WTC11 (cell line): Measurements from ENCODE around the gene PTPRCAP. TPM values are rescaled to one million over a fixed set of nuclear protein-coding genes. Genes with fewer than 3 reads are reported as not detected.

ENCODE experiments used
- ATAC-seq: fragments of 200-7000 bp; cut with Tn5 transposase; 2 replicates; pipeline ENCODE4 v1.10.0; 2021; ENCODE audit warnings: mild to moderate bottlenecking, moderate library complexity
- CTCF ChIA-PET: fragments of 300-600 bp; sonication (Branson Sonifier 250); formaldehyde crosslinking; loops from one replicate; lab custom pipeline; 2021; ENCODE audit warnings: antibody characterized with exemption; lab: Charles Lee
- POLR2A ChIA-PET: fragments of 350-600 bp; sonication (Branson Sonifier 250); formaldehyde crosslinking; loops from one replicate; lab custom pipeline; 2021; ENCODE audit warnings: antibody characterized with exemption; lab: Charles Lee
- DNase-seq: peaks from one replicate; pipeline ENCODE4 v3.0.0; 2021; ENCODE audit warnings: low spot score
- H3K27ac Mint-ChIP-seq: 2 replicates; pipeline ENCODE4 v1.8.0; 2021; ENCODE audit warnings: mixed read lengths
- H3K27me3 Mint-ChIP-seq: 2 replicates; pipeline ENCODE4 v1.8.0; 2021; ENCODE audit warnings: low read depth, mild to moderate bottlenecking, moderate library complexity, mixed read lengths
- H3K36me3 Mint-ChIP-seq: 2 replicates; pipeline ENCODE4 v1.8.0; 2021; ENCODE audit warnings: mixed read lengths
- H3K4me1 Mint-ChIP-seq: 2 replicates; pipeline ENCODE4 v1.8.0; 2022; ENCODE audit warnings: mixed read lengths
- H3K4me3 Mint-ChIP-seq: 2 replicates; pipeline ENCODE4 v1.8.0; 2021; ENCODE audit warnings: mild to moderate bottlenecking, moderate library complexity, mixed read lengths
- H3K9me3 Mint-ChIP-seq: 2 replicates; pipeline ENCODE4 v1.8.0; 2021; ENCODE audit warnings: mixed read lengths
- AFF4 ChIP-seq: sonication (generic); formaldehyde crosslinking; IDR thresholded peaks from 2 replicates; pipeline ENCODE4 v1.8.1; 2023; ENCODE audit warnings: mild to moderate bottlenecking, missing genetic modification reagents, borderline replicate concordance
- ATF2 ChIP-seq: sonication (generic); formaldehyde crosslinking; IDR thresholded peaks from 2 replicates; pipeline ENCODE4 v1.8.1; 2022; ENCODE audit warnings: low read depth, missing genetic modification reagents, borderline replicate concordance
- GRHL2 ChIP-seq: fragments of 250-450 bp; sonication (Bioruptor Pico); IDR thresholded peaks from 2 replicates; pipeline ENCODE4 v1.8.0; 2022; ENCODE audit warnings: mild to moderate bottlenecking, moderate library complexity; ENCODE audit not compliant: insufficient replicate concordance, severe bottlenecking
- HMGA2 ChIP-seq: fragments of 250-450 bp; sonication (Bioruptor Pico); IDR thresholded peaks from 2 replicates; pipeline ENCODE4 v1.4.0; 2021; ENCODE audit warnings: mild to moderate bottlenecking, moderate library complexity
- HMGXB4 ChIP-seq: sonication (generic); formaldehyde crosslinking; IDR thresholded peaks from 2 replicates; pipeline ENCODE4 v1.8.1; 2023; ENCODE audit warnings: mild to moderate bottlenecking, moderate library complexity, missing genetic modification reagents
- IRF1 ChIP-seq: sonication (generic); formaldehyde crosslinking; IDR thresholded peaks from 2 replicates; pipeline ENCODE4 v1.8.0; 2023; ENCODE audit warnings: missing genetic modification reagents
- MYBL2 ChIP-seq: sonication (generic); formaldehyde crosslinking; IDR thresholded peaks from 2 replicates; pipeline ENCODE4 v1.8.1; 2023; ENCODE audit warnings: mild to moderate bottlenecking, moderate library complexity, missing genetic modification reagents
- RELA ChIP-seq: sonication (generic); formaldehyde crosslinking; IDR thresholded peaks from 2 replicates; pipeline ENCODE4 v1.8.1; 2022; ENCODE audit warnings: missing genetic modification reagents, mild to moderate bottlenecking, borderline replicate concordance
- SMAD3 ChIP-seq: sonication (generic); formaldehyde crosslinking; IDR thresholded peaks from 2 replicates; pipeline ENCODE4 v1.8.0; 2022; ENCODE audit warnings: missing genetic modification reagents, mild to moderate bottlenecking, borderline replicate concordance
- SMAD4 ChIP-seq: sonication (generic); formaldehyde crosslinking; IDR thresholded peaks from 2 replicates; pipeline ENCODE4 v1.8.0; 2022; ENCODE audit warnings: mild to moderate bottlenecking, missing genetic modification reagents
- SOX15 ChIP-seq: fragments of 250-450 bp; sonication (Bioruptor Pico); IDR thresholded peaks from 2 replicates; pipeline ENCODE4 v1.9.0; 2021; ENCODE audit warnings: mild to moderate bottlenecking
- ZBTB21 ChIP-seq: sonication (generic); formaldehyde crosslinking; IDR thresholded peaks from 2 replicates; pipeline ENCODE4 v1.8.1; 2023; ENCODE audit warnings: mild to moderate bottlenecking, missing genetic modification reagents, borderline replicate concordance
- ZMAT4 ChIP-seq: fragments of 250-450 bp; sonication (Bioruptor Pico); IDR thresholded peaks from 2 replicates; pipeline ENCODE4 v1.9.0; 2021; ENCODE audit warnings: mild to moderate bottlenecking
- ZNF121 ChIP-seq: sonication (generic); formaldehyde crosslinking; IDR thresholded peaks from 2 replicates; pipeline ENCODE4 v1.8.0; 2023; ENCODE audit warnings: missing genetic modification reagents
- ZNF219 ChIP-seq: sonication (generic); formaldehyde crosslinking; IDR thresholded peaks from 2 replicates; pipeline ENCODE4 v1.8.0; 2023; ENCODE audit warnings: missing genetic modification reagents, mild to moderate bottlenecking, borderline replicate concordance
- ZNF263 ChIP-seq: sonication (generic); formaldehyde crosslinking; IDR thresholded peaks from 2 replicates; pipeline ENCODE4 v1.8.1; 2022; ENCODE audit warnings: low read depth, mild to moderate bottlenecking, moderate library complexity, missing genetic modification reagents
- ZNF425 ChIP-seq: fragments of 250-450 bp; sonication (Bioruptor Pico); conservative IDR thresholded peaks from 2 replicates; pipeline ENCODE4 v1.9.0; 2021; ENCODE audit warnings: mild to moderate bottlenecking
- ZNF512 ChIP-seq: sonication (generic); formaldehyde crosslinking; IDR thresholded peaks from 2 replicates; pipeline ENCODE4 v1.8.1; 2022; ENCODE audit warnings: missing genetic modification reagents, borderline replicate concordance
- total RNA-seq: library from RNA; stranded (reverse); gene quantifications from 3 replicates; pipeline ENCODE4 v1.2.3, GENCODE V29; 2021

Gene PTPRCAP
- total RNA-seq, 1 experiment from 2014 or later = 3.6 TPM

GRCh38 chr11:67456068-67456705 is 18.7 kb upstream of the PTPRCAP start:
- H3K4me3 Mint-ChIP-seq = no peak overlapping the region
- no peak for DNase-seq
- H3K4me1 Mint-ChIP-seq = no peaks in the 10 kb centered on the region
- ChIA-PET POLR2A (no interaction called here), CTCF (no interaction called here)
- ATAC-seq = no peak
- no peaks in the 10 kb centered on the region for H3K36me3 Mint-ChIP-seq
- H3K27ac Mint-ChIP-seq = no peak overlapping the region
- H3K9me3 Mint-ChIP-seq = no peaks in the 10 kb centered on the region
- TF ChIP-seq ZMAT4 (CRISPR knock-in tag) = no peak
- no peak for TF ChIP-seq HMGXB4 (CRISPR knock-in tag)
- TF ChIP-seq ATF2 (CRISPR knock-in tag) = no peak
- TF ChIP-seq ZNF263 = no peak
- TF ChIP-seq ZNF425 (CRISPR knock-in tag) = no peak
- no peak for TF ChIP-seq SMAD3 (CRISPR knock-in tag)
- no peak for TF ChIP-seq MYBL2
- TF ChIP-seq ZNF219 (CRISPR knock-in tag) = no peak
- no peak for TF ChIP-seq IRF1 (CRISPR knock-in tag)
- no peak for TF ChIP-seq ZNF121 (CRISPR knock-in tag)
- TF ChIP-seq AFF4 (CRISPR knock-in tag) = no peak
- TF ChIP-seq ZBTB21 (CRISPR knock-in tag) = no peak
- no peak for TF ChIP-seq HMGA2 (CRISPR knock-in tag)
- no peak for TF ChIP-seq GRHL2 (CRISPR knock-in tag)
- no peak for TF ChIP-seq SMAD4 (CRISPR knock-in tag)
- no peak for TF ChIP-seq ZNF512
- no peak for TF ChIP-seq SOX15
- TF ChIP-seq RELA (CRISPR knock-in tag) = no peak
- H3K27me3 Mint-ChIP-seq = peaks cover 5% of the 10 kb centered on the region
